Heart left ventricle (tissue), 13 donors: ENCODE results near the gene CPEB2.

Experiments used
- POLR2A ChIP-seq, 2 donors: fragments of 450-650 bp; IDR thresholded peaks; one replicate each; pipeline ENCODE4 v1.6.1; 2017; ENCODE audit warnings: antibody characterized with exemption in 2 of 2, mild to moderate bottlenecking in 2 of 2, moderate library complexity in 2 of 2
- TF ChIP-seq, protein P1 (sequence below), 12 donors: fragments of 200-600 bp; sonication (generic) in 4 of 12; IDR thresholded peaks; one replicate each; pipeline versions ENCODE4 v1.5.0 to v1.8.0; 2018 to 2022; ENCODE audit warnings: antibody characterized with exemption in 12 of 12, mild to moderate bottlenecking in 5 of 12
- donor health status: ischemic (EF 13 %, LVEDD 7.1; RV severe dilation, severe dysfunction).
- donor health status: DM: no; HTN: yes; CAD: no.
- donor health status: DM: no; HTN: no; CAD: no.
- donor health status: ischemic (EF 25% LVEDD 6.9; RV normal size, moderate dysfunction).
- donor health status: ischemic (EF 25% LVEDD 5.7; RV mildly dilated, moderate dysfunction).
- donor health status: ischemic (EF 35%, LVEDD 5.7; RV mildly dilated, moderate dysfunction).
- donor health status: nonischemic (EF 11% LVEDD 7.7; RV severe dilation, severe dysfunction).
- donor health status: DM: yes; HTN: yes; CAD: no.
- donor health status: PGD.
- donor health status: ischemic (EF 29% LVEDD 5.4; RV normal size, mild dysfunction).
- donor health status: nonischemic (EF 23%, LVEDD 6.1; RV moderate dilation, normal function).

GRCh38 chr4:15043226-15043625 lies 40.9 kb downstream of the CPEB2 start:
- TF ChIP-seq, protein P1, sequence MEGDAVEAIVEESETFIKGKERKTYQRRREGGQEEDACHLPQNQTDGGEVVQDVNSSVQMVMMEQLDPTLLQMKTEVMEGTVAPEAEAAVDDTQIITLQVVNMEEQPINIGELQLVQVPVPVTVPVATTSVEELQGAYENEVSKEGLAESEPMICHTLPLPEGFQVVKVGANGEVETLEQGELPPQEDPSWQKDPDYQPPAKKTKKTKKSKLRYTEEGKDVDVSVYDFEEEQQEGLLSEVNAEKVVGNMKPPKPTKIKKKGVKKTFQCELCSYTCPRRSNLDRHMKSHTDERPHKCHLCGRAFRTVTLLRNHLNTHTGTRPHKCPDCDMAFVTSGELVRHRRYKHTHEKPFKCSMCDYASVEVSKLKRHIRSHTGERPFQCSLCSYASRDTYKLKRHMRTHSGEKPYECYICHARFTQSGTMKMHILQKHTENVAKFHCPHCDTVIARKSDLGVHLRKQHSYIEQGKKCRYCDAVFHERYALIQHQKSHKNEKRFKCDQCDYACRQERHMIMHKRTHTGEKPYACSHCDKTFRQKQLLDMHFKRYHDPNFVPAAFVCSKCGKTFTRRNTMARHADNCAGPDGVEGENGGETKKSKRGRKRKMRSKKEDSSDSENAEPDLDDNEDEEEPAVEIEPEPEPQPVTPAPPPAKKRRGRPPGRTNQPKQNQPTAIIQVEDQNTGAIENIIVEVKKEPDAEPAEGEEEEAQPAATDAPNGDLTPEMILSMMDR (IDR thresholded peaks at IDR 0.05), result no peak
- no peak for TF ChIP-seq POLR2A (IDR thresholded peaks at IDR 0.05)
